IMR-90 (cell line): ENCODE results near the gene APCDD1L. TPM values are rescaled to one million over a fixed set of nuclear protein-coding genes. Genes with fewer than 3 reads are reported as not detected.
A peak's percentile ranks its signal among the peaks of the same experiment; 100 is the strongest.

ENCODE experiments used
- ATAC-seq: fragments of 200-7000 bp; cut with Tn5 transposase; 2 replicates; pipeline ENCODE4 v1.9.1; 2020; ENCODE audit warnings: low read depth, mild to moderate bottlenecking, moderate library complexity
- BruUV-seq: library from RNA; stranded (reverse); fragments of 400-500 nt; replicated peaks from 2 replicates; lab custom pipeline; 2021; lab: Mats Ljungman, UMichigan
- CTCF ChIA-PET: fragments of 300-600 bp; formaldehyde crosslinking; extraction: SDS; loops from one replicate; lab custom pipeline; 2021; ENCODE audit warnings: antibody characterized with exemption; lab: Yijun Ruan, JAX
- POLR2A ChIA-PET: fragments of 300-600 bp; sonication (Branson Sonifier 250); formaldehyde crosslinking; loops from one replicate; lab custom pipeline; 2022; ENCODE audit warnings: antibody characterized with exemption; ENCODE audit not compliant: unreplicated experiment; lab: Charles Lee
- DNase-seq: peaks from one replicate; pipeline ENCODE4 v3.0.0; 2013
- H2AFZ ChIP-seq: replicated peaks from 2 replicates; pipeline ENCODE3; 2013; ENCODE audit warnings: low read length, mild to moderate bottlenecking; ENCODE audit not compliant: poor library complexity
- H2AK5ac ChIP-seq: 2 replicates; pipeline ENCODE4 v1.6.1; 2013; ENCODE audit warnings: low read depth, low read length, inconsistent platforms
- H2AK9ac ChIP-seq: replicated peaks from 2 replicates; pipeline ENCODE3; 2013; ENCODE audit warnings: mild to moderate bottlenecking, low read depth, low read length, moderate library complexity; ENCODE audit not compliant: poor library complexity
- H2BK120ac ChIP-seq: 2 replicates; pipeline ENCODE4 v1.6.1; 2013; ENCODE audit warnings: low read depth, low read length, inconsistent platforms
- H2BK15ac ChIP-seq: 3 replicates; pipeline ENCODE4 v1.6.1; 2013; ENCODE audit warnings: low read depth, low read length, inconsistent platforms
- H2BK20ac ChIP-seq: 2 replicates; pipeline ENCODE4 v1.6.1; 2013; ENCODE audit warnings: low read depth, mild to moderate bottlenecking, inconsistent platforms, low read length, moderate library complexity
- H2BK5ac ChIP-seq: 2 replicates; pipeline ENCODE4 v1.6.1; 2013; ENCODE audit warnings: mild to moderate bottlenecking, low read depth, low read length, inconsistent platforms; ENCODE audit not compliant: poor library complexity, severe bottlenecking
- H3K14ac ChIP-seq: replicated peaks from 2 replicates; pipeline ENCODE4 v1.6.1; 2013; ENCODE audit warnings: low read depth, low read length, inconsistent platforms
- H3K18ac ChIP-seq: 2 replicates; pipeline ENCODE4 v1.6.1; 2013; ENCODE audit warnings: low read depth, low read length, control low read depth
- H3K23ac ChIP-seq: 2 replicates; pipeline ENCODE4 v1.6.1; 2013; ENCODE audit warnings: low read depth, low read length, inconsistent platforms
- H3K27ac ChIP-seq: 2 replicates; pipeline ENCODE4 v1.5.1; 2013; ENCODE audit warnings: mild to moderate bottlenecking, control low read depth, low read length; ENCODE audit not compliant: insufficient read depth
- H3K27me3 ChIP-seq: 2 replicates; pipeline ENCODE4 v1.6.1; 2013; ENCODE audit warnings: low read length; ENCODE audit not compliant: control insufficient read depth, insufficient read depth
- H3K36me3 ChIP-seq: 2 replicates; pipeline ENCODE4 v1.6.1; 2013; ENCODE audit warnings: low read length, mixed read lengths; ENCODE audit not compliant: control insufficient read depth, insufficient read depth
- H3K4ac ChIP-seq: 2 replicates; pipeline ENCODE4 v1.6.1; 2013; ENCODE audit warnings: low read depth, low read length, inconsistent platforms
- H3K4me1 ChIP-seq: 2 replicates; pipeline ENCODE4 v1.6.1; 2013; ENCODE audit warnings: low read length, mixed read lengths; ENCODE audit not compliant: control insufficient read depth, insufficient read depth
- H3K4me2 ChIP-seq: 2 replicates; pipeline ENCODE4 v1.6.1; 2013; ENCODE audit warnings: low read depth, mild to moderate bottlenecking, control low read depth, low read length, moderate library complexity
- H3K4me3 ChIP-seq: 2 replicates; pipeline ENCODE4 v1.5.1; 2013; ENCODE audit warnings: low read depth, mild to moderate bottlenecking, control low read depth, low read length, moderate library complexity; ENCODE audit not compliant: insufficient read depth
- H3K56ac ChIP-seq: 2 replicates; pipeline ENCODE4 v1.6.1; 2013; ENCODE audit warnings: low read length, inconsistent platforms; ENCODE audit not compliant: insufficient read depth; ENCODE audit errors: extremely low read depth
- H3K79me1 ChIP-seq, 2 experiments: 2 replicates each; pipeline ENCODE4 v1.6.1; 2013; ENCODE audit warnings: low read length in 2 of 2, inconsistent platforms in 1 of 2, low read depth in 1 of 2
- H3K9ac ChIP-seq: 2 replicates; pipeline ENCODE4 v1.6.1; 2013; ENCODE audit warnings: low read depth, low read length, control low read depth
- H3K9me1 ChIP-seq: 2 replicates; pipeline ENCODE4 v1.6.1; 2013; ENCODE audit warnings: low read length, inconsistent platforms; ENCODE audit not compliant: insufficient read depth
- H3K9me3 ChIP-seq: 2 replicates; pipeline ENCODE4 v1.6.1; 2013; ENCODE audit warnings: low read length; ENCODE audit not compliant: control insufficient read depth, insufficient read depth
- H4K20me1 ChIP-seq: 2 replicates; pipeline ENCODE4 v1.6.1; 2013; ENCODE audit warnings: low read length, inconsistent platforms; ENCODE audit not compliant: insufficient read depth
- H4K5ac ChIP-seq: 2 replicates; pipeline ENCODE4 v1.6.1; 2013; ENCODE audit warnings: mild to moderate bottlenecking, low read depth, low read length, control low read depth
- H4K8ac ChIP-seq, 2 experiments: 2 replicates each; pipeline ENCODE4 v1.6.1; 2013; ENCODE audit warnings: low read depth in 2 of 2, low read length in 2 of 2, control low read depth in 1 of 2, inconsistent platforms in 1 of 2
- H4K91ac ChIP-seq: 2 replicates; pipeline ENCODE4 v1.6.1; 2013; ENCODE audit warnings: low read depth, low read length, inconsistent platforms; ENCODE audit not compliant: insufficient read depth
- MAFK ChIP-seq: IDR thresholded peaks from 2 replicates; pipeline ENCODE4 v1.6.1; 2012; ENCODE audit warnings: low read depth, low read length, improper control_type of control experiment
- SMC3 ChIP-seq: fragments of 150-350 bp; IDR thresholded peaks from 2 replicates; pipeline ENCODE4 v1.6.1; 2016; ENCODE audit warnings: low read depth, mild to moderate bottlenecking, antibody characterized with exemption, low read length, moderate library complexity
- WGBS, 2 experiments: methylation state at CpG; one replicate each; pipeline versions ENCODE4 v1.1.5 to v1.1.7; 2013; ENCODE audit warnings: missing lambda C conversion rate in 2 of 2; ENCODE audit not compliant: insufficient read length in 1 of 2; ENCODE audit errors: extremely low coverage in 2 of 2; 5-methylcytosine and 5-hydroxymethylcytosine counted together
- dilution Hi-C: fragments of 300-500 bp; cut with HindIII; formaldehyde crosslinking; loops from one replicate; pipeline ENCODE4 v1.14.3; 2018; ENCODE audit warnings: low sequenced_read_pairs; ENCODE audit not compliant: unreplicated experiment
- in situ Hi-C: fragments of 300-500 bp; cut with MboI; formaldehyde crosslinking; loops from 3 replicates; pipeline ENCODE4 v1.14.3; 2019; ENCODE audit warnings: low sequenced_read_pairs, inconsistent platforms, mixed read lengths
- intact Hi-C: fragments of 100-400 bp; cut with micrococcal nuclease; formaldehyde crosslinking; loops from 2 replicates; pipeline ENCODE4 v1.10.0; 2022
- polyA plus RNA-seq, 3 experiments: library from polyadenylated mRNA; depleted of rRNA; stranded (reverse); fragments of >200 nt; gene quantifications; 2 replicates each; pipeline ENCODE4 v1.2.3, GENCODE V29; 2012; ENCODE audit warnings: low replicate concordance in 1 of 3
- total RNA-seq: library from RNA; depleted of rRNA; stranded (reverse); fragments of >200 nt; gene quantifications from 2 replicates; pipeline ENCODE4 v1.2.3, GENCODE V29; 2012

Gene APCDD1L
- total and polyA plus RNA-seq, 2 of the 4 experiments (the other 2 are of a cell fraction): 2.5 to 18.3 TPM

- Histone ChIP-seq H2BK5ac (peak overlapping the region; percentile 17), H3K4me2 (no peak overlapping the region), H4K5ac (no peak overlapping the region), H2AK5ac (no peak overlapping the region), H3K4me3 (no peak overlapping the region), H2BK20ac (no peak overlapping the region), H3K56ac (no peak overlapping the region), H3K14ac (no peak overlapping the region), H2AK9ac (no peak overlapping the region), H3K18ac (no peak overlapping the region), H2AFZ (no peak overlapping the region), H3K27ac (no peak overlapping the region), H3K36me3 (peaks cover 29% of the 10 kb centered on the region), H3K27me3 (no peaks in the 10 kb centered on the region), H4K8ac (no peak overlapping the region), H3K9me1 (peaks cover 24% of the 10 kb centered on the region), H3K4ac (no peak overlapping the region), H3K9me3 (no peaks in the 10 kb centered on the region), H3K79me1 (peaks cover 48 to 85% of the 10 kb centered on the region in 2 experiments), H3K23ac (0 out of 2 replicates have a peak overlapping the region, but pooled peaks have one; percentile 25), H2BK120ac (no peak overlapping the region), H4K20me1 (peaks cover 38% of the 10 kb centered on the region), H4K91ac (no peak overlapping the region), H3K9ac (no peak overlapping the region), H2BK15ac (no peak overlapping the region), H3K4me1 (0 out of 2 replicates have a peak, but pooled peaks cover 2% of the 10 kb centered on the region)
- no TSS peak for BruUV-seq
- 100% methylated on average over 1 of the region's 5 CpGs; no CpG with 5 or more reads in 1 of the 2 experiments for WGBS, 2 experiments
- ATAC-seq (no peak), DNase-seq (no peak)
- intact Hi-C loops (no loop called here), dilution Hi-C loops (no loop called here), in situ Hi-C loops (loop anchor here (10.0 kb wide), 1 partner anchor 204 kb away; no protein-coding TSS in a partner anchor)
- POLR2A ChIA-PET: no interaction called here
- TF ChIP-seq MAFK (peak; percentile 97), SMC3 (no peak)
- CTCF ChIA-PET: interaction anchor here (0.7 kb wide), 1 partner anchor 67 kb away, joined by 3 read pairs; no protein-coding TSS in a partner anchor
Observed at GRCh38 chr20:58438970-58439808, 76.0 kb downstream of the APCDD1L start.
